Muscle of arm (tissue), 12 donors: ENCODE measurements around the gene GRWD1. TPM values are rescaled to one million over a fixed set of nuclear protein-coding genes. Genes with fewer than 3 reads are reported as not detected.

ENCODE experiments used
- DNase-seq: peaks from one replicate; pipeline ENCODE4 v3.0.0-alpha.2; 2013
- polyA plus RNA-seq, 12 donors: library from polyadenylated mRNA; unstranded; fragments of 120-200 nt; gene quantifications; one replicate each; pipeline ENCODE4 v1.2.1, GENCODE V29; 2013; ENCODE audit not compliant: insufficient read length in 12 of 12

Gene GRWD1
- polyA plus RNA-seq, 12 donors, result 16.6 to 25.2 (median 20.2) TPM; not detected in 1

DNA sequence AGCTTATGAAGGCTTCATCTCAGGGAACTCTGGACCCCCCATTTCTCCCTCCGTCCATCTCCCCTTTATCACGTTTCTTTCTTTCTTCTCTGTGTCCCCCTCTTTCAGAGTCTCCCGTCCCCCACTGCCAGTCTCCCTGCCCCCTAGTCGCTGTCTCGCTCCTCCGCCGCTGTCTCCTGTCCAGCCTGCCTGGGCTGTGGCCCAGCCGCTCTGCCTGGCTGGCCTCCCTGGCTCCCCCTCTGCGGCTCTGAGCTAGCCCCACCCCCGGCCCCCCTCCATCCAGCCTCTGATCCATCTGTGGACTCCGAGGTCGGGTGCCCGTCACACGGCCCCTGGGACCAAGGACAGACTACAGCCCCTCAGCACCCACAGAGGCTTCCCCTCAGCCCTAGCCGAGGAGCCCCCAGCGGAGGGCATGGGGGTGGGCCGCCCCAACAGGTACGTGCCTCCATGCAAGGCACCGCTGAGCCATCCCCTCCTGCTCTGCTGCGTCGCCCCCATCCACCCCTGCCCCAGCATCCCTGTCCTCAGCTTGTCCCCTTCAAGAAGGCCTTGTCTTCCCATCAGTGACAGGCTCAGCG lies 8.5 kb downstream of the GRWD1 start:
- no peak for DNase-seq

DNA sequence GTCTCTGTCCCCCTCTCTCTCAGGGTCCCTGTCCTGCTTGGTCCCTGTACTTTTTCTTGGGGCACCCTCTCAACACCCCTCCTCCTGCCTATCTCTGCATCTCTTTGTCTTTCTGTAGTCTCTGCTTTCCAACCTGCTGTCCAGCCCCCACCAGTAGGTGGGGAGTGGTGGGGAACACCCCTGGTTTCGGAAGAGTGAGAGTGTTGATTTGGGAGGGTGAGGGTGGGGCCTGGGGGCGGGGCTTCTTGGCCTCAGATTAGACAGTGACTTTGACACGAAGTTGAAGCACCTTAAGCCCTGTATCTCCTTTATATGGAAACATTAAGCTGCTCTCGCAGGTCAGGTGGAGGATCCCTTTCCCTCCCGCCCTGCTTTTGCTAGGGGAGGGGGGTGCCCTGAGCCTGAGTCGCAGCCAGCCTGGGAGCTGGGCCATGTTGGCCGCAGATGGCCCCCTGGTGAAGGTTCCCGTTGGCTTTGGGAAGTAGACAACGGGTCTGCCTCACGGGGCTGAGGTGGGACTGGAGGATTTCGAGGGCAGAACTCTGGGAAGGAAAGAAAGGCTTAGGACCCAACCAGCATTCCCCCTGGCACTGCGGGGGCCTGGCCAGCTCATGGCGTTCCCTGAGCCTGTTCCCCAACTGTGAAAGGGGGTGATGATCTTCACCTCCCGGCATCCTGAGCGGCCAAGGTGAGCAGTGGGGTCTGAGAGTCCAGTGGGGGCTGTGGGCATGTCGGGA lies 9.6 kb downstream of the GRWD1 start, which contains the start of gene KCNJ14:
KCNJ14 (plus strand) TSS at position 404 of the 737 bp plus-strand sequence. CDS start 6,151 bp downstream, outside the sequence.
- no peak for DNase-seq

DNA sequence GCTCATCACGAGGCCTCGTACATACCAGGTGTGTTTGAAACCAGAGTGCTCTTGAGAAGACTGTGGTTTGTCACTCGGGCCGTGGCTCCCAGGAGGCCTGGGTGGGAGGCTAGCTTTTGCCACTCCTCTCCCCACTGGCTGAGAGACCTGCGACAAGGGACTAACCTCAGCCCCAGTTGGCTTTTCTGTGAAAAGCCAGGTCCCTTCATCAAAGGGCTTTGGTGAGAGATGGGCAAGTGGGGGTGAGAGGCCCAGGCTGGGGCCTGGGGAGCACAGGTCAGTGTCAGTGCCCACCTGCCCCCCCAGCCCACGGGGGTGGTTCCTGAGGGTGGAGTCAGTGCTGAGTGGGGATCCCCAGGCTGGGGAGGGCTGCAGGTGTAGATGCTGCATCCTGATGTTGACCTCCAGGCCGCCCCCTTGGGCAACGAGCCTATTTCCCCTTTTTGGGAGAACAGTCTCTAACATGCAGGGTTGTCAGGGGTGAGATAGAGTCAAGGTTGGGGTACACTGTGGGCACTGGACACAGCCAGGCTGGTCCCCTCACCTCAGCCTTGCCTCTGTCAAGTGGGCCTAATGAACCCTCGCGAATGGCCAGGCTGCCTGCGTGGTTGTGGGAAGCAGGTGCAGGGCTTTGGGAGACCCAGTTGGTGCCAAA lies 10.3 kb downstream of the GRWD1 start:
- no peak for DNase-seq

DNA sequence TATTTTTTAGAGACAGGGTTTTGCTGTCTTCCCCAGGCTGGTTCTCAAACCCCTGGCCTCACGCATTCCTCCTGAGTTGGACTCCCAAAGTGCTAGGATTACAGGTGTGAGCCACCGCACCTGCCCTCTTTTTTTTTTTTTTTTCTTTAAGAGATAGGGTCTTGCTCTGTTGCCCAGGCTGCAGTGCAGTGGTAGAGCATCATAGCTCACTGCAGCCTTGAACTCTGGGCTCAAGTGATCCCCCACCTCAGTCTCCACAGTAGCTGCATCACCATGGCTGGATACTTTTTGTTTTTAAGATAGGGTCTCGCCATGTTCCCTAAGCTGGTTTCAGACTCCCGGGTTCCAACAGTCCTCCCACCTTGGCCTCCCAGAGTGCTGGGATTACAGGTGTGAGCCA lies 11.1 kb downstream of the GRWD1 start:
- no peak for DNase-seq

DNA sequence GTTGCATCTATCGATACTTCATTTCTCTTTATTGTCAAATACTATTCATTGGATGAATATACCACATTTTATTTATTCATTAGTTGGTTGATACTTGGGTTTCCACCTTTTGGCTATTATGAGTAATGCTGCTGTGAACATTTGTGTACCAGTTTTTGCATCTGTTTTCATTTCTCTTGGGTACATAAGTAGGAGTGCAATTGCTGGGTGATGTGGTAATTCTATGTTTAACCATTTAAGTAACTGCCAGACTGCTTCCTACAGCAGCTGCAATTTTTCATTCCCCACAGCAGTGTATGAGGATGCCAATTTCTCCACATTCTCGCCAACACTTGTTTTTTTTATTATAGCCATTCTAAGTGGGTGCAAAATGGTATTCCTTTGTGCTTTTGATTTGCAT lies 12.2 kb downstream of the GRWD1 start:
- no peak for DNase-seq

DNA sequence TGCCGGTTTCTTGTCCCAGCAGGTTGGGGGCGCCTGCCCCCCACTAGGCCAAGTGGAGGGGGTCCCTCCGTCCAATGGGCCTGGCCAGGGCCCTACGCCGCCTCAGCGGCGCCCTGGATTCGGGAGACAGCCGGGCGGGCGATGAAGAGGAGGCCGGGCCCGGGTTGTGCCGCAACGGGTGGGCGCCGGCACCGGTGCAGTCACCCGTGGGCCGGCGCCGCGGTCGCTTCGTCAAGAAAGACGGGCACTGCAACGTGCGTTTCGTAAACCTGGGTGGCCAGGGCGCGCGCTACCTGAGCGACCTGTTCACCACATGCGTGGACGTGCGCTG lies 15.8 kb downstream of the GRWD1 start:
- DNase-seq, result no peak

DNA sequence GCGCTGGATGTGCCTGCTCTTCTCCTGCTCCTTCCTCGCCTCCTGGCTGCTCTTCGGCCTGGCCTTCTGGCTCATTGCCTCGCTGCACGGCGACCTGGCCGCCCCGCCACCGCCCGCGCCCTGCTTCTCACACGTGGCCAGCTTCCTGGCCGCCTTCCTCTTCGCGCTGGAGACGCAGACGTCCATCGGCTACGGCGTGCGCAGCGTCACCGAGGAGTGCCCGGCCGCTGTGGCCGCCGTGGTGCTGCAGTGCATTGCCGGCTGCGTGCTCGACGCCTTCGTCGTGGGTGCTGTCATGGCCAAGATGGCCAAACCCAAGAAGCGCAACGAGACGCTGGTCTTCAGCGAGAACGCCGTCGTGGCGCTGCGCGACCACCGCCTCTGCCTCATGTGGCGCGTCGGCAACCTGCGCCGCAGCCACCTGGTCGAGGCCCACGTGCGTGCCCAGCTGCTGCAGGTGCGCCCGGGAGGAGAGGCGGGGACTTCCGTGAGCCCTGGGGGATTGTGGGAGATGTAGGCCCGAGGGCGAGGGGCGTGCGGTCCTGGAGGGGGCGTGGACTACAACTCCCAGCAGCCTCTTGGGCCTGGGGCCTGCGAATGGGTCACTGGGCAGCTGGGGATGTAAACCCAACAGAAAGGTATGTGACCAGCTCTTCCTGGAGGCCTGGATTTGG lies 16.3 kb downstream of the GRWD1 start:
- no peak for DNase-seq

DNA sequence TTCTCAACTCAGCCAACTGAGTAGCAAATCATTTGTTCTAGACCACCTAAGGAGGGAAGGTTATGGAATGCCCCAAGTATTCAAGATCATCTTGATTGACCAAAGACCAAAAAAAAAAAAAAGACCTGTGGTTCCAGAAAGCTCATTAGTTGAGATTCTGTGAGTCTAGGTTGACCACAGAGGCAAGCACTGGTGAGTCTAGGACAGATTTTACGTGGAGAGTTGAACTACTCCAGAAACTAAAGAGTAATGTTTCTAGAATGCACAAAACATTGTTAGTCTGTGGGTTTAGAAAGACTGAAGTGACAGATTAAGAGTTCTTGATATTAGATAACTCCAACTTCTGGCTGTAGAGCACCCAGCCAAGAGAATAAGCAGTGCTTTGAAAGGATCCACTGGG lies 19.4 kb downstream of the GRWD1 start:
- DNase-seq, result no peak

DNA sequence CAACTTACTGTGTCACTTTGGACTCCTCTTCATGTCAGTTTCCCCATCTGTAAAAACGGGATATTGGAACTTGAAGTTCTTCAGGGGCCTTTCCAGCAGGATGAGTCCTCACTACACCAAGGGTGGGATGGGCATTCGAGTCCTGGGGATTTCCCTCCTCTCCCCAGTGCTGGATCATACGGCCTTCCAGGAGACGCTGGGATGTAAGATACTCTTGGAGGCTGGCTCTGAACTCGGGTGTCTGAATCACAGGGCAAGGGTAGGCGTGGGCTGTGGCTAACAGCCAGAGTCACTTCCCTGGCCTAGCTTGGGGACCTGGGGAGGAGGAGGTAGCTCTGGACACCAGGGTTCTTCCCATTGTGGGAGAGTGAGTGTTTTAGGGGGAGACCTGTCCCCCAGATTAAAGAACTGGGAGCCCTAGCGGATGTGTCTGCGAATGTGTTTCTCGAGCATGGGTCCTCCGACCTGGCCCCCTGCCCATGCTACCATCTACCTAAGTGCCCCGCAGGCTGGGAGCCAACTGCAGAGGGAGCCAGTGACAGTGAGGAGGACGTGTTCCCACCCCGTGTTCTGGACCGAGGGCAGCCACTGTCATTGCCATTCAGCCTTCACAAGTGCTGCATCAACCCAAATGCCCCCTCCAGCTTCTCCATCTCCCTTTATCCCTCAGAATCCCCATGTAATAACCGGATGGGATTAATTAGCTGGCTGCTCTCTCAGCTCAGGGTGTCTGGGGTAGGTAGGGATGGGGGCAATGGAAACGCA lies 21.0 kb downstream of the GRWD1 start:
- no peak for DNase-seq

DNA sequence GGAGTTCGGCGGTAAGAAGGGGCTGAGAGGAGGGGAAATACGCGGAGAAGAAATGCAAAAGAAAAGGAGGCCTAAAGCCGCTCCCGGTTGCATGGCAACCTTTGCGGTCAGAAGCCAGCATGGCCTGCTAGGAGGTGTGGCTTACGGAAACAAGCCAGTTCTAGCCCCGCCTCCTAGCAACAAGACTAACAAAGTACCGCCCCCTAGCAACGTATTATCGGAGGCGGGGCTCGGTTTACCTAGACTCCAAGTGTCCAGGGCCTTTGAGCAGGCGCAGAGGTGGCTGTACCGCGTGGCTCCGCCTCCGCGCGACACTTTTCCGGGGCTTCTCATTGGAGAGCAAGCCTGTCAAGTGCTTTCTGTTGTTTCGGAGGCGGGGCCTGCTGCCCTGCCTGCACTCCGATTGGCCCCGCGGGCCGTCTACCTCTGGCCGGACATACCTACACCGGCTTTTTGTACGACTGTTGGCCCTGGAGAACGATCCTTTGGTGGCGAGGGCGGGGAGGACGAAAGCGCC lies 23.0 kb downstream of the GRWD1 start:
- peak; percentile 100 for DNase-seq

DNA sequence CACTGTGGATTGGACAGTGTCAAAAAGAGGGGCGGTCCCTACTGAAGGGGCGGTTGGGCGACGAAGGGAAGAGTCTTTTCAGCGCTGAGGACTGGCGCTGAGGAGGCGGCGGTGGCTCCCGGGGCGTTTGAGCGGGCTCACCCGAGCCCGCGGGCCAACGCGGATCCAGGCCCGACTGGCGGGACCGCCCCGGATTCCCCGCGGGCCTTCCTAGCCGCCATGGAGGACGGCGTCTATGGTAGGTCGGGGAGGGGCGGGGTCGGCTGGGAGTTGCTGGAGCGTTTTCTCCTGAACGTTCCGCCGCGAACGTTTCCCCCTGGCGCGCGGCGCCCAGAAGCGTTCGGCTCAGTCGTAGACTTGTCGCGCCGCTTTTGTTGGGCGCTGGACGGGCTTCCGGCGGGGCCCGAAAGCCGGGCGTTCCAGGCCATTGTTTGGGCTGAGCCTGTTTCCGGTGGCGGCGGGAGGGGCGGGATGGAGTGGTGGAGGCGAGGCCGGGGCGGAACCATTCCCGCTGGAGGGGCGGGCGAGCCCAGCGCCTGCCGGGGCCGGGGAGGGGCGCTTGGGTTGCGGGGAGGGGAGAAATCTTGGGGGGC lies 23.6 kb downstream of the GRWD1 start, which contains the start of gene CYTH2:
CYTH2 (plus strand) TSS at position 81 of the 593 bp plus-strand sequence; CDS start at position 220, 139 bp downstream.
- DNase-seq, result peak; percentile 84

DNA sequence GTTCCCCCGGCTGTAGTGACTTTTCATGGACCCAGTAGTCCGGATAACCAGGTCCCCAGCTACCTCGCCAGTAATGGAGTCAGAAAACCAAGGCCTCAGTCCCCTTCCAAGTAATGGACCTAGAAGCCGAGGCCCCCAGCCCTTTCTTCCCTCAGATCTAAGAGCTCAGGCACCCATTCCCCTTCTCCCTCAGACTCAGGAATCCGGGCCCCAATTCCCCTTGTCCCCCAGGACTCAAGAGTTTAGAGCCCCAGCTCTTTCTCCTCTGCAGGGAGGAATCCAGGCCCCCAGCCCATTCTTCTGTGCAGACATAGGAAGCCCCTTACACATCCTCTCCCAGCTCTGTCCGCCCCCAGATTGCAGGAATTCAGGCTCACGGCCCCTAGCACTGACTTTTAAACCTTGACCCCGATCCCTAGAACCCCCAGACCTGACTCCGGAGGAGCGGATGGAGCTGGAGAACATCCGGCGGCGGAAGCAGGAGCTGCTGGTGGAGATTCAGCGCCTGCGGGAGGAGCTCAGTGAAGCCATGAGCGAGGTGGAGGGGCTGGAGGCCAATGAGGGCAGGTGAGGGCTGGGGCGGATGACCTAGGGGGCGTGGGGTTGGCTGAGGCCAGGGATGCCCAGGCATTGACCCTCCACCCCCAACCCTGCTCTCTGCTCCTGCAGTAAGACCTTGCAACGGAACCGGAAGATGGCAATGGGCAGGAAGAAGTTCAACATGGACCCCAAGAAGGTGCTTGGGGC lies 24.3 kb downstream of the GRWD1 start:
- no peak for DNase-seq

DNA sequence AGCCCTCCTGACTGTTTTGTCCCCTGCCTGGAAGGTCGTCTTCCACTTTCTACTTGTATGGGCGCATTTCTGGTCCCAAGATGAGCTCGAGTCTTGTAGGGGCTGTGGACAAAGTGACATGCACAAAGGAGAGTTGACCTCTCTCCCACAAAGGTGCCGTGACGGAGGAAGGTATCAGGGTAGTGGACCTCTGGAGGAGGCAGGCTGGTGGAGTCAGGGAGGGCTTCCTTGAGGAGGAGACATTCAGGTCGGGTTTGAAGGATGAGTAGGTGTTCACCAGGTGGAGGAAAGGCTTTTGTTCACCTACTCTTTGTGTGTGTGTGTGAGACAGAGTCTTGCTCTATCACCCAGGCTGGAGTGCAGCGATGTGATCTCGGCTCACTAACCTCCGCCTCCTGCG lies 25.1 kb downstream of the GRWD1 start:
- DNase-seq, result no peak

DNA sequence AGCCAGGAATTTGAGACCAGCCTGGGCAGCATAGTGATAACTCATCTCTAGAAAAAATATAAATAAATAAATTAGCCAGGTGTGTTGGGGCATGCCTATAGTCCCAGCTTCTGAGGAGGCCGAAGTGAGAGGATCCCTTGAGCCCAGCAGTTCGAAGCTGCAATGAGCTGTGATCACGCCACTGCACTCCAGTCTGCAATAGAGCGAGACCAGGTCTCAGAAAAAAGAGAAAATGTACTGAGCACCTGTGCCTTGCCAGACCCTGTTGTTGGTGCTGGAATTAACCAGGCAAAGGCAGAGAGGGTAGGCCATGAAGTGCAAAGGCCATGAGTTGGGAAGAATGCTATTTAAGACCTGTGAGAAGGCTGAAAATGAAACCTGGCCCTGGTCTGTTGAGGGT lies 26.1 kb downstream of the GRWD1 start:
- DNase-seq, result no peak

DNA sequence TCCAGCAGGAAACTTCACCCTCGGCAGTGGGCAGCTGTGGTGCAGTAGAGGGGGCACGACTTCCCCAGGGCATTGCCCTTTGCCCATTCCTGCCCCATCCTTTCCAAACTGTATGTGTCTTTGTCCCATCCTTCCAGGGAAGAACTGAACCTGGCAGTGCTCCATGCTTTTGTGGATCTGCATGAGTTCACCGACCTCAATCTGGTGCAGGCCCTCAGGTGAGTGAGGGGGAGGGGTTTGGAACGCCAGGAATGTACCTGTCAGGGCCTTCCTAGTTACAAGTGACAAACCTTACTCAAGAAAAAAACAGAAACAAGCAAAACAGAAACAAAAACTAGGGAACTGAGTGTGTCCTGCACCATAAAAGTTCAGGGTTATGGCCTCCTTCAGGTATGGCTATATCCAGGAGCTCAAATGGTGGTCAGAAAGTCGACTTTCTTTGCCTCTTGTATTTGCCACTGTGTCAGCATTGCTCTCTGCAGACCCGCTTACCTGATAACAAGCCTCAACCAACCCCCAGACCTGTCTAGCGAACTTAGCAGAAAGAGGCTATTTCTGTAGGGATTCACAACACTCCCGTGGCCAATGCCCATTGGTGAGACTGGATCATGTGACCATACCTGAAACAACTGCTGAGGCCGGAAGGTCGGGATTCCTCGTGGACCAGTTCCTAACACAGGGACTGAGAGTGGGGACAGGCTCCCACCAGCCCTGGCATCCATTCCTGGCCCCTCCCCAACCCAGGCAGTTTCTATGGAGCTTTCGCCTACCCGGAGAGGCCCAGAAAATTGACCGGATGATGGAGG lies 27.6 kb downstream of the GRWD1 start:
- DNase-seq, result no peak

DNA sequence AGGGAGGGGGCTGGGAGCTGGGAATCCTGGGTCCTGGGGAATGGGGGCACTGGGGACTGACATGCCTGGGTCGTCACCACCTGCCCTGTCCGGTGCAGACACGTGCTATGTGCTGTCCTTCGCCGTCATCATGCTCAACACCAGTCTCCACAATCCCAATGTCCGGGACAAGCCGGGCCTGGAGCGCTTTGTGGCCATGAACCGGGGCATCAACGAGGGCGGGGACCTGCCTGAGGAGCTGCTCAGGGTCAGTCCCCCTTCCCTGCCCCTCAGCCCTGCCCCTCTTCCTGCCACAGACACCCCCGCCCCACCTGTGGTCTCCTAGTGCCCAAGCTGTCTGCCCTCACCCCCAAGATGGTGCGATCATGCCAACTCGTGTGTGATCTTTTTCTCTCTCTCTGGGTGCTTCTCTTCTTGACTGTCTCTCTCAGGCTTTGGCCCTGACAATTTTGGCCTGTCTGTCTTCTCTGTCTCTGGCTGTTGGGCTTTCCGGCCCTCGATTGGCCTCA lies 28.4 kb downstream of the GRWD1 start:
- DNase-seq, result no peak

DNA sequence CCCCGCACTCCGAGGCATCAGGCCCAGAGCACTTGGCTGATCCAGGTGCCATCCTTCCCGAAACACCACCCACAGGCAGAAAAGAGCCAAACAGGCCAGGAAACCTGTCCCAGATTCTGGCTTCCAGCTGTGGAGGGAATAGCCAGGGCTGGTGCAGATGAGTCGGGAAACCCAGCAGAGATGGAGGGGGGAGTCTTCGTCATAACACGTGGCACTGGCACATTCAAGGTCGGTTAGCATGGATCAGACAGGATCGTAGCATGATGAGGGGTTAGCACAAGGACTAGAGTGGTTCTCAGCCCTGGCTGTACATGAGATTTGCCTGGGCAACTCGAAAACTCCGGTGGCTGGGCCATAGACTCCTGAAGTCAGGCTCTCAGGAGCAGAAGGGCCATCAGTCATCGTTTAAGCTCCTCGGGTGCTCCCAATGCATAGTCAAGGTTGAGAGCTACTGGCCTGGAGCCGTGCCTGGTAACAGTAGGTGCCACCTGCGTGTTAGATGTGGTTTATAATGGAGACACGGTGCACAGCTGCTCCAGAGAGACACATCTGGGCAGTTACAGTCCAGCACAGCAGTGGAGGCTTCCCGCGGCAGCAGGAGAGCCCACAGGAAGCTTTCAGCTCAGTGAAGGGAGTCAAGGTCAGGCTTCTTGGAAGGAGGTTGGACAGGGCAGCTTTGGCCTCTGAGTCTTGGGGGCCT lies 29.7 kb downstream of the GRWD1 start:
- DNase-seq, result no peak

DNA sequence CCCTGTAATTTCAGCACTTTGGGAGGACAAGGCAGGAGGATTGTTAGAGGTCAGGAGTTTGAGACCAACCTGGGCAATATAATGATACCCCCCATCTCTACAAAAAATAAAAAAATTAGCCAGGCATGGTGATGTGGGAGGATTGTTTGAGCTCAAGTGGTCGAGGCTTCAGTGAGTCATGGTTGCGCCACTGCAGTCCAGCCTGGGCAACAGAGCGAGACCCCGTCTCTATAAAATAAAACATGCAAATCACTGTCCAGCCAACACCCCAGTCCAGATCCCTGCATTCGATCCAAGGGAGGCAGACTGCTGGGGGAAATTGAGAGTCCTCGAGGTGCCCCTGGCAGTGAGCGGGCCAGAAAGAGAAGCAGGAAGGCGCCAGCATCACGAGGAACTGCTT lies 30.4 kb downstream of the GRWD1 start:
- no peak for DNase-seq
